Stimulated activated CD8-positive, alpha-beta memory T cell treated with anti-CD3 and anti-CD28 coated beads, Interleukin-7, amount 100 ng/mL, for 4 hours (primary cell): ENCODE measurements around the gene ARHGAP8.

Experiments used
- DNase-seq, 2 donors: peaks; one replicate each; pipeline ENCODE4 v3.0.0-alpha.2; 2020; ENCODE audit warnings: low read depth in 2 of 2

ARHGAP8 gene

GRCh38 chr22:44906999-44907644 is 154.7 kb downstream of the ARHGAP8 start:
- no peak for DNase-seq

DNA sequence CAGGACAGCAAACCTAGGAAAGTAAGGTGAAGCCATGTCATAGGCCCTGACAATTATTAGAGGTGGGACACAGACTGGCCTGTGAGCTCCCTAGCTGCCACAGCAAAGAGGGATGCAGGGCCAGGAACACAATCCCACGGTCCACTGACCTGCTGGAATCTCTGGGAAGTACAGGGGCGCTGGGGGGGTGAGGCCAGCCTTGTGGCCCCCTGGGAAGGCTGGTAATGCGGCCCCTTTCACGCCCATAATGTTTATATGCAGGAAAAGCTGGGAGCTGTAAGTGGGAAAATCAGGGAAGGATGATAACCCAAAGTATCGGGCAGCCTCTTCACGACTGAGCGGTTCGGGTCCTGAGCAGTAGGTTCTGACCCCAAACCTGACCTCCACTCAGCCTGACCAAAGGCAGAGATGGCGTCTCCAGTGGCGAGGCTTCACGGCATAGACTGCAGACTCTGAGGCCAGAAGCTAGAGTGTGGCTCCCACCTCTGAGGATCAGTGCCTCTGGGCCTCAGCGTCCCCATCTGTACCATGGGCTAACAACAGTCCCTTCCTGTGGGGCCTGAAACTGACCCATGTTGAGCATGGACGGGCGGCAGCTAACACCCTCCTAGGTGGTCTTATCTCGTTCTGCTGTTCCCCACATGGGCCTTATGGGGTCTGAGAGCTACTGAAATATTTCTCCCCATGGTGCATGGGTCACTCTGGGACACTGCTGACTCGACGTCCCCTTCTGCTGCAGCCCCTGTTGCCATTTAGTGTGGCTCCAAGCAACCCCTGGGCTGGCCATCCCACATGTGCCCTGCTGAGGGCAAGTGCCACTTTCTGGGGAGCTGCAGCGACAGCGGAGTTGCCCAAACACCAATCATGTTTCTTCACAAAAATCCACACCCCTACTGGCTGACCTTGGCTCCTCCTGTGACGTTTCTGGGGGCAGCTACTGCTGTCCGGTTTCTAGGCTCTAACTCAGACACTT is 155.7 kb downstream of the ARHGAP8 start:
- DNase-seq: no peak

DNA sequence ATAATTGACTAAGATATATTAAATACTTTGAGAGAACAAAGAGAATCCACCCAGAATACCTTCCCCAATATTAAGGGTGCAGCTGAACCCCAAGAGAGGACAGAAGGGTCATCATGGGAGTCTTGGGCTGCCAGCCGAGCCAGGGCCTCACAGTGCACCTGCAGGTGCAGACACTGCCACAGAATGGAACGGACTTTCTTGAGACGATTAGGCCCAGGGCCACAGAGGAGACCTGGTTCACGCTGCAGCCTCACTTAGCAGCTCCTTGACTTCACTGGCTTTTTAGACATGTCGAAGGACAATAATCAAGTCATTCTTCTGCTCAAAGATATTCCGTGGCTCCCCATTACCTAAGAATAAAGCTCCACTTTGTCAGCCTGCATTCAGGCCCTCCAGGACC is 156.9 kb downstream of the ARHGAP8 start:
- DNase-seq: no peak
